Smooth muscle cell (in vitro differentiated cells): ENCODE data around the gene HAUS8. TPM values are rescaled to one million over a fixed set of nuclear protein-coding genes. Genes with fewer than 3 reads are reported as not detected.

Experiments used
- DNase-seq: peaks from one replicate; lab custom pipeline; 2025; ENCODE audit not compliant: unreplicated experiment; lab: John Stamatoyannopoulos, UW
- H2AFZ ChIP-seq: fragments of 200-600 bp; sonication (generic); 2 replicates; pipeline ENCODE4 v1.6.0; 2016; ENCODE audit warnings: antibody characterized with exemption, low read depth, mild to moderate bottlenecking
- H3F3A ChIP-seq: fragments of 200-600 bp; sonication (generic); 2 replicates; pipeline ENCODE4 v1.6.0; 2017; ENCODE audit warnings: antibody characterized with exemption, low read depth
- H3K27ac ChIP-seq: fragments of 200-600 bp; sonication (generic); 2 replicates; pipeline ENCODE4 v1.5.1; 2016; ENCODE audit warnings: low read depth, mild to moderate bottlenecking
- H3K27me3 ChIP-seq: fragments of 200-600 bp; sonication (generic); 2 replicates; pipeline ENCODE4 v1.6.1; 2016; ENCODE audit warnings: low read depth, mild to moderate bottlenecking
- H3K36me3 ChIP-seq: fragments of 200-600 bp; sonication (generic); 2 replicates; pipeline ENCODE4 v1.5.1; 2016; ENCODE audit warnings: low read depth
- H3K4me1 ChIP-seq: fragments of 200-600 bp; sonication (generic); 2 replicates; pipeline ENCODE4 v1.5.1; 2016; ENCODE audit warnings: low read depth
- H3K4me2 ChIP-seq: fragments of 200-600 bp; sonication (generic); 2 replicates; pipeline ENCODE4 v1.6.0; 2016; ENCODE audit warnings: mild to moderate bottlenecking
- H3K4me3 ChIP-seq: fragments of 200-600 bp; sonication (generic); 2 replicates; pipeline ENCODE4 v1.5.1; 2016; ENCODE audit warnings: mild to moderate bottlenecking
- H3K79me2 ChIP-seq: fragments of 200-600 bp; sonication (generic); 2 replicates; pipeline ENCODE4 v1.6.0; 2016; ENCODE audit warnings: low read depth, mild to moderate bottlenecking
- H3K9ac ChIP-seq: fragments of 200-600 bp; sonication (generic); 2 replicates; pipeline ENCODE4 v1.6.0; 2016; ENCODE audit warnings: low read depth
- H3K9me3 ChIP-seq: fragments of 200-600 bp; sonication (generic); replicated peaks from 2 replicates; pipeline ENCODE4 v1.5.1; 2016; ENCODE audit warnings: low read depth
- H4K20me1 ChIP-seq: fragments of 200-600 bp; sonication (generic); 2 replicates; pipeline ENCODE4 v1.6.0; 2016; ENCODE audit warnings: low read depth
- CTCF ChIP-seq: fragments of 200-600 bp; sonication (generic); IDR thresholded peaks from 2 replicates; pipeline ENCODE4 v1.5.1; 2017; ENCODE audit warnings: borderline replicate concordance, mild to moderate bottlenecking, antibody characterized with exemption; ENCODE audit not compliant: insufficient read depth, poor library complexity, severe bottlenecking
- WGBS: methylation state at CpG from one replicate; pipeline ENCODE4 v1.1.7; 2016; ENCODE audit warnings: low lambda C conversion rate; 5-methylcytosine and 5-hydroxymethylcytosine counted together
- polyA plus RNA-seq: library from polyadenylated mRNA; unstranded; fragments of >200 nt; fragmentation: Nextera tagmentation; extraction: Ambion mirVana; gene quantifications from 2 replicates; pipeline ENCODE4 v1.2.1, GENCODE V29; 2016
- total RNA-seq: library from RNA; depleted of rRNA; stranded (reverse); fragments of >200 nt; gene quantifications from 2 replicates; pipeline ENCODE4 v1.2.3, GENCODE V29; 2014

HAUS8 gene
- total and polyA plus RNA-seq, 2 experiments from 2014 or later, result 6.3 to 7.4 TPM

- H3K4me2 ChIP-seq, result no peak overlapping the region
- no peaks in the 10 kb centered on the region for H4K20me1 ChIP-seq
- TF ChIP-seq CTCF, result no peak
- 83% methylated on average over 11 of the region's 11 CpGs for WGBS
- DNase-seq, result no peak
- no peak overlapping the region for H3K4me3 ChIP-seq
- H3K36me3 ChIP-seq, result no peaks in the 10 kb centered on the region
- H3K27me3 ChIP-seq, result no peaks in the 10 kb centered on the region
- H3K27ac ChIP-seq, result no peak overlapping the region
- no peak overlapping the region for H2AFZ ChIP-seq
- no peaks in the 10 kb centered on the region for H3K79me2 ChIP-seq
- H3F3A ChIP-seq, result no peaks in the 10 kb centered on the region
- H3K9me3 ChIP-seq, result no peaks in the 10 kb centered on the region
- no peaks in the 10 kb centered on the region for H3K4me1 ChIP-seq
- no peak overlapping the region for H3K9ac ChIP-seq
Measured at GRCh38 chr19:17041976-17042375, 33.3 kb downstream of the HAUS8 start.

- no peaks in the 10 kb centered on the region for H3F3A ChIP-seq
- H3K27ac ChIP-seq, result no peak overlapping the region
- 86% methylated on average over 15 of the region's 15 CpGs for WGBS
- H3K4me1 ChIP-seq, result no peaks in the 10 kb centered on the region
- H3K9ac ChIP-seq, result no peak overlapping the region
- H4K20me1 ChIP-seq, result no peaks in the 10 kb centered on the region
- no peaks in the 10 kb centered on the region for H3K79me2 ChIP-seq
- H3K4me3 ChIP-seq, result no peak overlapping the region
- no peak overlapping the region for H3K4me2 ChIP-seq
- DNase-seq, result no peak
- no peaks in the 10 kb centered on the region for H3K36me3 ChIP-seq
- no peak overlapping the region for H2AFZ ChIP-seq
- TF ChIP-seq CTCF, result no peak
- H3K9me3 ChIP-seq, result no peaks in the 10 kb centered on the region
- no peaks in the 10 kb centered on the region for H3K27me3 ChIP-seq
Measured at GRCh38 chr19:17037966-17038500, 37.2 kb downstream of the HAUS8 start.

- Histone ChIP-seq H3K9me3 (no peaks in the 10 kb centered on the region), H3K4me2 (no peak overlapping the region), H3K79me2 (no peaks in the 10 kb centered on the region), H3K36me3 (no peaks in the 10 kb centered on the region), H3K27ac (no peak overlapping the region), H3F3A (no peaks in the 10 kb centered on the region), H3K4me1 (no peaks in the 10 kb centered on the region), H3K27me3 (no peaks in the 10 kb centered on the region), H3K4me3 (no peak overlapping the region), H3K9ac (no peak overlapping the region), H2AFZ (no peak overlapping the region), H4K20me1 (no peaks in the 10 kb centered on the region)
- WGBS, result 94% methylated on average over 6 of the region's 6 CpGs
- no peak for TF ChIP-seq CTCF
- DNase-seq, result no peak
Measured at GRCh38 chr19:17037184-17037583, 38.1 kb downstream of the HAUS8 start.

GRCh38 chr19:17036640-17037039 lies 38.6 kb downstream of the HAUS8 start:
- no peak for DNase-seq
- H2AFZ ChIP-seq, result no peak overlapping the region

More at GRCh38 chr19:17036640-17037039, 38.6 kb downstream of the HAUS8 start:
- no peak overlapping the region for H3K27ac ChIP-seq
- H3K79me2 ChIP-seq, result no peaks in the 10 kb centered on the region
- H3K4me3 ChIP-seq, result no peak overlapping the region
- no peak for TF ChIP-seq CTCF
- WGBS, result 93% methylated on average over 4 of the region's 4 CpGs
- H3F3A ChIP-seq, result no peaks in the 10 kb centered on the region
- no peaks in the 10 kb centered on the region for H4K20me1 ChIP-seq
- H3K27me3 ChIP-seq, result no peaks in the 10 kb centered on the region
- no peaks in the 10 kb centered on the region for H3K36me3 ChIP-seq
- H3K4me2 ChIP-seq, result no peak overlapping the region
- no peaks in the 10 kb centered on the region for H3K4me1 ChIP-seq
- no peaks in the 10 kb centered on the region for H3K9me3 ChIP-seq
- no peak overlapping the region for H3K9ac ChIP-seq
